ENCODE results near the gene KRT6B.

Gene KRT6B

DNA sequence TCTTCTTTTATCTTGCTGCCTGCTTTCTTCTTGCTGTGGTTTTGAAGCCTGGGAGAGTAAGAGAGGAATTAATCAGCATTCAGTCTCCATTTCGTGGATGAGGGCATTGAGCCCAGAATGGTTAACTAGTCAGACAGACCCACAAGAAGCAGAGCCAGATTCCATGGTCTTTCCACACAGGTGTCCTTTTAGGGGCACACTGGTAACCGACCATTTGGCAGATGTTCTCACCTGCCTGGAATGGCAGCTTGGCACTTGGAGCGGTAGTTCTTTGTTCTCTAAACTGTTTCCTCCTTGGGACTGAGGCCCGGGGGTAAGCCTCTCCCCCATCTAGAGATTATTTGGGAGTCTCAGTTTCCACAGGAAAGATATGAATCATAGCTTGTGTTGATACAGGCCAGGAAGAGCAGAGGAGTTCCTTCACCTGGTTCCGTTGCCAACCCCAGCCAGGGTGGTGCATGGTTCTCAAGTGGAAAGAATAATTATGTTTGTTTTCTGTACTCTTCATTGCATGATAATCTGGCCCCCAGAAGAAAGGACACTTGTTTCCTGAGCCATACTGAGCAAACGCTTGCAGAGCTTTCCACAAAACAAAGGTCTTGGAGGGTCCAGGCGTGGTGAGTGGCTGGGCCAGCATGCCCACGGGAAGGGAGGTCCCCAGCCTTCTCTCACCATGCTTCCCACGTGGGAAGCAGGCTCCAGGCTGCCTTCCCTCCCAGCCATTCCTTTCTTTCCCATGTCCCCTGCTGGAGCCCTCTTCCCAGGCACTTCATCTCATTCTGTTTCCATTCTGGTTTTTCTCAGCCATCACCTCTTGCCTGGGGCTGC, 15.7 kb downstream of the KRT6B start:
- DNase-seq (ENCODE audit: low read depth in 2 of 2): no peak

DNA sequence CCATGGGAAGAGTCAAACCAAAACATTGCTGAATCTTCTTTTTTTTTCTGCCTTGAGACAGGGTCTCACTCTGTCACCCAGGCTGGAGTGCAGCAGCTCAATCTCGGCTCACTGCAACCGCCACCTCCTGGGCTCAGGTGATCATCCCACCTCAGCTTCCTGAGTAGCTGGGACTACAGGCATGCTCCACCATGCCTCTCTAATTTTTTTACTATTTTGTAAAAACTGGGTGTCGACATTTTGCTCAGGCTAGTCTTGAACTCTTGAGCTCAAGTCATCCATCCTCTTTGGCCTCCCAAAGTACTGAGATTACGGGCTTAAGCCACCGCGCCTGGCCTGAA, 16.3 kb downstream of the KRT6B start:
- DNase-seq (ENCODE audit: low read depth in 2 of 2): no peak

DNA sequence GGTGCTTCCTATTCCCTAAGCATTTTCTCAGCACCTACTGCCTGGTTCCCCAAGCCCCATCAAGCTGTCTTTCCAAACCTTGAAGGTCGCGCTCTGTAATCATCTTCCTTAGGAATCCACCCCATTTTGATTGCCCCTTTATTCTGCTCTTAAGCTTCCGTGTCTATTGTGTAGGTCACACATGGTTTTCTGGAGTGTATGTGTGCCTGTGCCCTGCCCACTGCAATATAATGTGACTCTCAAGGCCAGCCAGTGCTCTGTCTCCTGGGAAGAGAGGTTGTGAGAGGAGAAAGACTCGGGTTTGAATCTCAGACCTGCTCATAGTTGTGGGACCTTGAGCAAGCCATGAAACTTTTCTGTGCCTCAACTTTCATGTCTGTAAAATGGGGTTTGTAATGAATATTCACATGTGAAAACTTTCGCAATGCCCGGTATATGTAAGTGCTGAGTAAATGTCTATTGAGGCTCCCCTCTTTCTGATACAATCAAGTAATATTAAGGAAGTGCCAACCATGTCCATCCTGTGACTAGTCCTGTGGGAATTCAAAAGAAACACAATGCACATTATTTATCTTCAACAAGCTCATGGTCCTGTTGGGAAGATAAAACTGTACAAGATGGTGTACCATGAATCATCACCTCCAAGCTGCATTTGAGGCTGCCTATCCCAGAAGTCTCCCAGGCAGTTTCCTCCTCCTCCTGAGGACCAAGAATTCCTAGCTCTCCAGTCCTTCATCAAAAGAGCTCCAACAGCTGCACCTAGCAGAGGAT, 17.0 kb downstream of the KRT6B start:
- DNase-seq (ENCODE audit: low read depth in 2 of 2): no peak

DNA sequence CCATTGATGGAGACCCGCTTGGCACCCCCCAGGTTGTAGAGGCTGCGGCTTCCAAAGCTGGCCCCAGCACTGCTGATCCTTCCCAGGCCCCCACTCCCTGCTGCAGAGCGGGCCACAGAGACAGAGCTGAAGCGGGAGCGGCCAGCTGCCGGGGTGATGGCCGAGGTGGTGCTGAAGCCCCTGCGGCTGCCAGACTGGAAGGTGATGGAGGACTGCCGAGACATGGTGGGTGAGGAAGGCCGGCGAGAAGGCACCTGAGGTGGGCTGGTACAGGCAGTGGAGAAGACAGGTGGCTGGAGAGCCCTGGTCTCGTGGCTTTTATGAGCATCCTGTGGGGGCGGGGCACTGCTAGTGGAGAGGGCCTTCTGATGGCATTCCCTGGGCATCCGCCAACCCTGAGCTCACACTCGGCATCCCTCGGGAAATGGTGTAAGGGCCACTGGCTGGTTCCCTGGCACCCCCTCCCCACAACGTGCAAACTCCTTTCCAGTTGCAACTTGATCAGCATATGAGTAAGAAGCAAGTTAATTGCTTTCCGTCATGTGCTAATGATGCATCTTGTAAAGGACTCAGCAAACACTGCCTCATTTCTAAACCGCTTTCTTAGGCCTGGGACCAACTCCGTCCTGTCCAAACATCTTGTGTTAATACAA, 17.7 kb downstream of the KRT6B start, which contains the start of gene KRT75:
Gene KRT75 (minus strand): TSS at position 291 of the 653 bp plus-strand sequence. CDS start 67 bp downstream, at position 224.
- no peak for DNase-seq (ENCODE audit: low read depth in 2 of 2)

DNA sequence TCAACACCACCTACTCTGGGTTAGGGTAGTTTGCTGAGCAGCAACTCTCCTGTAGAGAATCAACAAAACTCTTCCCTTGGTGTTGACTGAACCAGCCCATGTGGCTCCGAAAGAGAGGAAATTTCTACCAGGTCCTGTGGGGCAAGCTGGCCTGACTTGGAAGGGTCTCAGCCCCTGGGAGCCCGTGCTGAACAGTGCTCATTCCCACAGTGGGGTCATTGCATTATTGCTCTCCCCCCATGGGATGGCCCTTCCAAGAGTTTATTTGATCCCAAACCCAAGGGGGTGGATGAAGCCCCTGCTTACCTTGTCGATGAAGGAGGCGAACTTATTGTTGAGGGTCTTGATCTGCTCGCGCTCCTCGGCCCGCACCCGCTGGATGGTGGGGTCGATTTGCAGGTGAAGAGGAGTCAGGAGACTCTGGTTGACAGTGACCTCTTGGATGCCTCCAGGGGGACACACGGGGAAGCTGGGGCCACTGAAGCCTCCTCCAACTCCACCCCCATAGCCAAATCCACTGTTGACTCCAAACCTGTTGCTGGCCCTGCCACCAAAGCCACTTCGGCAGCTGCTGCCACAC, 18.4 kb downstream of the KRT6B start:
- no peak for DNase-seq (ENCODE audit: low read depth in 2 of 2)

DNA sequence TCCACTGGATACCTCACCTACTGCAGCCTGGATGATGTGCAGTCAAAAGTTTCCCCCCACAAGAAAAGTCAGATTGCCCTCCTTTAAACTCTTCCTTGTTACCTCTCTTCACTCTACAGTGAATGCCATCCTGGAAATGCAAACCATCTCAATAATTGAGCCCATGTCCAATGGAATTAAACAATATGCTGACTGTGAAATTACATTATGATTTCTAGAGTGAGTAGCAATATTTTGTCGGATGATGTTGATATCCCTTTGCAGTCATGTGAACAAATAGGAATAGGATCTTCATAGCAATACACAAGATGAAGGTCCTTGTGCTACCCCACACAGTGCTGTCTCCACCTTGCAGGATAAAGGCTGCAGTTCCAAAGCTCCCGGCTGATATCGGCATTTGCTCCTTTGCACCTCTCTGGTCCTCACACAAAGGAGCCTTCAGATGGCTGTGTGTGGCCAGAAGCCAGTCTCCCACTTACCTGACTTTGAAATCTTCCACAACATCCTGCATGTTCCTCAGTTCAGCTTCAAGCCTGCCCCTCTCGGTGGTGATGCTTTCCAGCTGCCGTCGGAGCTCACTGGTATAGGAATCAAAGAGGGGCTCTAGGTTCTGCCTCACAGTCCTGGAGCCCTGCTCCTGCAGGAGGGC, 19.3 kb downstream of the KRT6B start:
- DNase-seq (ENCODE audit: low read depth in 2 of 2): no peak

DNA sequence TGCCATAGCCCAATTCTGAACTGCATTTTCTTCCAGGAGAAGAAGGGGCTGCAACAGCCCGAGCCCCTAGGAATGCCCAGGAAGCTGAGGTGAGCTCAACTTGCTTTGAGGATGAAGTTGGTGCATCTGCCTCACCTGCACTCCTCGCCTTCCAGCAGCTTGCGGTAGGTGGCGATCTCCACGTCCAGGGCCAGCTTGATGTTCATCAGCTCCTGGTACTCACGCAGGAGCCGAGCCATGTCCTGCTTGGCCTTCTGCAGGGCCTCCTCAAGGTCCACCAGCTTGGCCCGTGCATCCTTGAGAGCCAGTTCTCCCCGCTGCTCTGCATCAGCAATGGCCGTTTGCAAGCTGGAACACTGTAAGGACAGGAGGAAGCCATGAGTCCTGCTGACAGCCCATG, 23.8 kb downstream of the KRT6B start:
- no peak for DNase-seq (ENCODE audit: low read depth in 2 of 2)

DNA sequence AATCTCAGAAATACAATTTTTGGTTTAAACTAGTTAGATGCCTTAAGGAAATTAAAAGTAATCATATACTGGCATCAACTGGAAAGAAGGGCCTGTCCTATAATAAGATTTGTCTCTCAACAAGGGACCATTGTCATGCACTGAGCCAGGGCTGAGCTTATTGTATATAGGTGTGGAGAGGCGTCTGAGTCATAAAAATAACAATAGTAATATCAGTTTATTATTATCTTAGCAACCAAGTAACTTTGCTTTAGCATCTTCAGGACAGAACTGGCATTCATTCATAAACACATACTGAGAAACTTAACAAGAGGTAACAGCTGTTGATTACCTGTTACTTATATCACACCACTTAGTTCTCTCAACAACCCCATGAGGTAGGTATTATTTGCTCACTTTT, 24.9 kb downstream of the KRT6B start:
- DNase-seq (ENCODE audit: low read depth in 2 of 2): no peak

DNA sequence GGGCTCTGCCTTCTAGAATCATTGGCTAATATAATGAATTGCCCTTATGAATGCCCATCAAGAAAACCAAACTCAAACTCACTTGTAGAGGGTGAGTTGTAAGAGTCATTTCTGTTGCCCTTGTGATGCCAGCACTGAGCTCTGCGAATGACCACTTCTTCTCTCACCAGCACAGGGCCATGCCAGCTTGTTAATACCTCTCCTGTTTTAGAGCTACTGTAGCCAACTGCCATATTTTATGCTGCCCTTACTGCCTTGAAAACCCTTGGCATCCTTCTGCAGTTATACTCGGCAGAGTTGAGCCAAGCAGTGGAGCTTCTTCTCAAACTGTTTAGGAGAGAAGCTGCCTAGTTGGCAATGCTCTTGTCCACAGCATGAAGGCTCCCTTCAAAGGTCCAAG, 25.9 kb downstream of the KRT6B start:
- no peak for DNase-seq (ENCODE audit: low read depth in 2 of 2)

DNA sequence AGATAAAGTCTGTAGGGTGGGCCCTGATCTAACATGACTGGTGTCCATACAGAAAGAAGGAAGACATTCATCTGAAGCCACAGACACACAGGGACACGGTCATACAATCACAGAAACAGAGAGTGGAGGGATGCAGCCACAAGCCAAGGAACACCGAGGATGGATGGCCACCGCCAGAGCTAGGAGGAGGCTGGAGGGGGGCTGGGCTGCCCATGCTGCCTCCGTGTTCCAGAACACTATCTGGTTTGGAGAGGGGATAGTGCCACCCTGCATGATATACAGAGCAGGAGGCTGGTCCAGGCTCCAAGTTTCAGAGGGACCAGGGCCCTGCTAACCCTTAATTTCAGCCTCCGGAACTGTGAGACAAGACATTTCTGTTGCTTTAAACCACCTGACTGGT, 26.5 kb downstream of the KRT6B start:
- no peak for DNase-seq (ENCODE audit: low read depth in 2 of 2)

DNA sequence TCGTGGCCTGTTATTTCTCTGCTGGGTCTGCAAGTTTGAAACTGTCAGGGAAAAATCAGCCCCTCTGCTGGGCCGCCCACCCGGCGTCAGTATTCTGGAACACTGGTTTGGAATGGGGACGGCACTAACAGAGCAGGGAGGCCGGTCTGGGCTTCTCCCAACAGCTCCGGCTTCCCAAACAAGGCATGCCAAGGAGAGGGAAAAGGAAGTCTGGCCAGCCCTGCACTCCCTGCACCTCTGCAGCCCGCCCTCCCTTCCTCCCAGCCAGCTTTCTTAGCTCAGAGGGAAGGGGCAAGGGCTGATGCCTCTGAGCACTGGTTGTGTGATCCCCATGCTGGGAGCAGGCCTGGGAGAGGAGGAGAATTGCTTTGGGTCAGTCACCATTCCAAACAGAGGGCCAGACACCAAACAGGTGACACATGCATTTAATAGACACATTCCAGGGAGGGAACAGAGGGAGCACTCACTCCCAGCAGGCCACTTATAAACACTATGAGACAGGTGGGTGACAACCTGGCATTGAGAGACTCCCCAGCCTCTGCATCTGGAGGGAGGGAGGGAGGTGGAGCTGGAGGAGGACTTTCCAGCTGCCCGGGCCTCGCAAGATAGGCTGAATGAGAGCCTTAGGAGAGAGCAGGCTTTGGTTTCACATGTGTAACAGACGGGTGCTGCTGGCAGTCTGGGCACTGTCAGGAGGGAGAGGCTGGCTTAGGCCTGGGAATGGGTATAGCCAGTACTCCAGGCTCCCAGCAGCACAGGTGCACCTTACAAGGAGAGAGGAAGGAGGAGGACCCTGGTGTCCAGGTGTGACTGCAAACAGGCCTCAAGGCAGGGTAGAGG, 28.1 kb downstream of the KRT6B start:
- no peak for DNase-seq (ENCODE audit: low read depth in 2 of 2)

DNA sequence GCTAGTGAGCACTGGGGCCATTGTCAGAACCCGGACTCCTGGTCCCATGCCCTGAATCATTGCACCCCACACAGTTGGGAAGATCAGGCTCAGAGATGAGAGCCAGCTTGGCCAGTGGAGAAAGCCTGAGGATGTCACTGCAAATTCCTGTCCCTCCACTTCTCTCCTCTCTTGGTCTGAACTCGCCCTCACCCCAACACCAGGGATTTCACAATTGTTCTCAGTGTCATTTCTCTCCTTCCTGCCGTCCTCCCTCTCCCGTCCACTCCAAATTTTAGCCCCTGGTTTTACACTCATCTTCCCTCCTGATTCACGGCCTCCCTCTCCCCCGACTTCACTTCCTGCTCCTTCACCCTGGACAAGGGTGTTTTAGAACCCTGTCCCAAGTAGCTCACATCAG, 28.9 kb downstream of the KRT6B start:
- no peak for DNase-seq (ENCODE audit: low read depth in 2 of 2)

DNA sequence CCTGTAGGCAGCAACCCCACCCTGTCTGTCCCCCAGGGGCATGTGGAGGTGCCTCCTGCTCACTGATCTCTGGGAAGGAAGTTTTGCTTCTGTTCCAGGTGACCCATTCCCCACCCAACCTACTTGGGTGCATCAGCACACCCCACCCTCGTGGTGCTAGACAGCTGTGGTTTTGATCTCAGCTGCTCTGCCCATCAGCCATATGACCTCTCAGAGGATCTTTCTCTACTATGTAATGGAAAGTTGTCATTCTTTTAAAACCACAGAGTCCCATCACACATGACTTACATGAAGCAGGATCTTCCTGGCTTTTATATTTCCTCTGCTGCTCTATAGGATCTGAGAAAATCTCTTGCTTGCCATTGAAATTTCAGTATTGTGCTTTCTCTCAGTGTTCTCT, 32.3 kb downstream of the KRT6B start:
- DNase-seq (ENCODE audit: low read depth in 2 of 2): no peak

DNA sequence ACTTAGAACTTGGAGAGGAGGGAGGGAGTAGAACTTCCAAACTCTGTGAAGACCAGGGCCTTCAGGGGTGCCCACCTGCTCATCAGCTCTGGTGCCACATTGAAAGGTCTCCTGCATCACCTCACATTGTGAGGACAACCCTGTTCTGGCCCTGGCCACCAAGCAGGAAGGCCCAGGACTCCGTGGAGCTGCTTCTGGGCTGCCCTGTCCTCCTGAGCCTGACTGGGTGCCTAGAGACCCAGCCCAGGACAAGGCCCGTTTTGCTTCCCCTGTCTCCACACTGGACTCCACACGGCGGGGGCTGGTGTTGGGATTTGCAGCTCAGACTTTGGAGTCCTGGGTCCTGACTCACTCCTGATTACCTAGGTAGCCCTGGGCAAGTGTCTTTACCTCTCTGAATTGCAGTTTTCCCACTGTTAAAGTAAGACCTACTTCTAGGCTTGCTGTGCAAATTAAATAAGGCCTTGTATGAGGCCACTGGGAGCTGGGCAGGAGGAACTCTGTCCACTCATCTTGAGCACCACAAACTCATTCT, 33.3 kb downstream of the KRT6B start:
- DNase-seq (ENCODE audit: low read depth in 2 of 2): no peak

DNA sequence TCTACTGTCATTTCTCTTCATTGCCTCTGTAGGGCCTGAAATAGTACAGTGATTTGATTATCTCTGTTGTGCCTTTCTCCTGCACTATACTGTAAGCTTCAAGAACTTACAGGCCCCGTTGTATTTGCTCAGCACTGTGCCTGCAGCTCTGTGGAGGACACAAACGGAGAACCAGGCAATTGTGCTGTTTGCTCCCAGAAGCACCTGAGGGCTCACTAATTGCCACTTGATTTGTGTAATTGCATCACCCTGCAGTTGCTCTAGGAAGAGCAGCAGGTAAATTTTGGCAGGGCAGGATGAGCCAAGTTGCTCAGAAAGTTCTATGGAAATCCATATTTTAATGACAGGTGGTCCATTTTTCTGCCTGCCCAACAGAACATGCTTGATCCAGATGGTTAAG, 34.2 kb downstream of the KRT6B start:
- no peak for DNase-seq (ENCODE audit: low read depth in 2 of 2)

DNA sequence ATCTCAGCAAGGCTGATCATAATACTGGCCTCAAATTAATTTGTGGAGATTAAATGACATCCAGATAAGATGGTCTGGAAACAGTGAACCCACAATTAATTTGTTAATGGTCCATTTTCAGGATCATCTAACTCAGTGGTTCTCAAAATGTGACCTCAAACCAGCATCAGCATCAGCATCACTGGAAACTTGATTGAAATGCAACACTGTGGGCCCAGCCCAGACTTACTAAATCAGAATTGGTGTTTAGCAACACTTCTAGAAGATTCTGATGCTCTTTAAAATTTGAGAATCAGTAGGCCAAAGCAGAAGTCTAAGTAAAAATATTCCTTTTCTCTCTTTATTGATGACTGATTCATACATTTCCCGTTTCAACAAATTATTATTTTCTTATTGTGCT, 35.2 kb downstream of the KRT6B start:
- DNase-seq (ENCODE audit: low read depth in 2 of 2): no peak

DNA sequence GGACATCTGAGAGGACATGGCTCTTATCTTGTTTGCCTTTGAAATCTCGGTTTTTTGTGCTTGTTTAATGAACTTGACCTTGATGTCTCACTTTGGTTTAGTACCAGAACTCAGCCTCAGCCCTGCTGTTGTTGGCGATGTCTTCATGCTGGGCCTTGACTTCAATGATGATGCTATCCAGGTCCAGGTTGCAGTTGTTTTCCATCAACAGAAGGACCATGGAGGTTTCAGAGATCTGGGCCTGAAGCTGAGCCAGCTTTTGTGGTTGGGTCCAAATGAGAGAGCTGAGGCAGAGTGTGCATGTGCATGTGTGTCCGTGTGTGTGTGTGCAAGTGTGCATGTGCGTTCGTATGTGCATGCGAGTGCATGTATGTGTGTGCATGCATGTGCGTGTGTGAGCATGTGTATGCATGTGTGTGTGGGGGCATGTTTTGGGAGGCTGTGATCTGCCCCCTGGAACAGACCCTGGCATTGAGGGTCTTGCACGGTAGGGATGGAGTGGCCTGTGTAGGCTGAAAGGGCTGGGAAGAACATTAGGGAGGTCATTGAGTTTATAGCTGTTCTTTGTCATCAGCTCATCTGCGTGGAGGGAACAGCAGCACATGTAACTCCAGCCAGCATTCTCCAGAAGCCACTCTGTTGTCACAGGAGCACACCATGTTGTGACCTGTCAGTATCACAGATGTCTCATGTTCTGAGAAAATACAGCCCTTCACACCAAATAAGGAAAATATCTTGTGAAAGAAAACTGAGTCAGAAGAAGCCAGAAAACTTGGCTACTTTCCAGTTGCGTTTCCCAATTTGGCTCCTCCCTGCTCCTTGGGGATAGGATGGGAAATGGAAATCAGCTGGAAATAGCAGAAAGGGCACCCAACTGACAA, 35.8 kb downstream of the KRT6B start:
- no peak for DNase-seq (ENCODE audit: low read depth in 2 of 2)

DNA sequence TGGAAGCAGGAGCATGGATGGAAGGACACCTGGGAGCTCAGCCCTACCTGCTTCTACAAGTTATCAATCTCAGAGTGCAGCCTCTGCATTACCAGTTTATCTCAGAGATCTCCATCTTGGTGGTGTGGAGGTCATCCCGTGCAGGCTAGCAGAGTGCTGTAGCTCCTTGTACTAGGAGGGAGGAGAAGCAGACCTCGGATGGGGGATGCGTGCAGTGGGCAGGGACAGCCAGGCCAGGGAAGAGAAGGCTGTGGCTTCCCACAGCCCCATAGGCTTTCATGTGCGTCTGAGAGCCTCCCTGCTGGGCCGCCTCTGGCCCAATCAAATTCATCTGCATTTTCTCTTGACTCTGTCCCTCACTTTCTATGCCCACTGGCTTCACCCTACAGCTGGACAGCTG, 37.0 kb downstream of the KRT6B start:
- no peak for DNase-seq (ENCODE audit: low read depth in 2 of 2)

DNA sequence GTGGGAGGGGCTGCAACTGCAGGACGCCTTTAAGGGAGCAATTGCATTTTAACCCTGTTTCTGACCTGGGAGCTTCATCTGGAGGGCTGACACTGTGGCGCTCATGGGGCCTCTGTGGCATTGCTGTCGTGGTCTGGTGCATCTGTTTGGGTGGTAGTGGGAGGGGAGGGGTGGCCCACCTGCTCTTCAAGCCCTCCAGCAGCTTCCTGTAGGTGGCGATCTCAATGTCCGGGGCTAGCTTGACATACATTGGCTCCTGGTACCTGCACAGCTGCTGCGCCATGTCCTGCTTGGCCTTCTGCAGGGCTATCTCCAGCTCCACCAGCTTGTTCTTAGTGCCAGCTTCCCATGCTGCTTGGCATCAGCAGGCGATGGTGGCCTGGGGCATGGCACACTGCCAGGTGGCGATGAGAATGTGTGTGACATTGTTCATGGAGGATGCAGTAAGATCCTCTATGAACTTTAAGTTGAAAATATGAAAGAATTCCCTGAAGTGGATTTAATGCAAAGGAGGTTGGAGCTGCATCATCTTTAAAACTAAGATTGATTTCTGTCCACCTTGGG, 38.1 kb downstream of the KRT6B start:
- DNase-seq (ENCODE audit: low read depth in 2 of 2): no peak
